ENCODE measurements around the gene CYP2W1.

The CYP2W1 gene

DNA sequence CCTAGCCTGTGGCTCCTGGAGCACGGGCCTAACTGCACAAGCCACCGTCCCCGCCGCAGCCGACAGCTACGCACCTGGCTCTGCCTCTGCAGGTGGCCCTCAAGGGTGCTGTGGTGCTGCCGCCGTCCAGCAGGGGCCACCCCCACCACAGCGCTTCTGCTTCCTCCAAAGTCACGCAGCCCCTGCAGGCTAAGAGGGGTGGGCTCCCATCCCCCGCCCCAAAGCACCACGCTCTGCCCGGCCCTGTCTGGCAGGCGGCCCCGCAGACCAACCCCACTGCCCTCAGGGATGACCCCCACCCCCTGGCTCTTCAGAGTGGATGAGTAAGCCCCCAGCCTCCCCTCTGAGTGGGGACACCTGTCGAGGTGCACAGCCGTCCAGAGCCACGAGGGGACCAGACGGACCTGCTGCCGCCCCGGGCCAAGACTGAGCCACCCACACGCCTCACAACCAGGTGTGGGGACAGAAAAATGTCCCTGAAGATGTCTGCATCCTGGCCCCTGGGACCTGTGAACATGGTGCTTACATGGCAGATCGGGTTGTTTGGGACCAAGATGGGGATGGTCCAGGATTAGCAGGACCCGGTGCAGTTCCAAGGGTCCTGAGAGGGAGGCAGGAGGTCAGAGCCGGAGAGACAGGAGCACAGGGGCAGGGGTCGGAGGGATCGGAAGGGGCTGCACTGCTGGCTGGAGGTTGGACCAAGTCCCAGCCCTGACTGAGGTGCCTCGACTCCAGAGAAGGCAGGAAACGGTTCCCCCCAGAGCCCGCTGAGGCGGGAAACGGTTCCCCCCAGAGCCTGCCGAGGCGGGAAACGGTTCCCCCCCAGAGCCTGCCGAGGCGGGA lies 19.5 kb upstream of the CYP2W1 start:
- no peak for DNase-seq (ENCODE audit: low read depth)

DNA sequence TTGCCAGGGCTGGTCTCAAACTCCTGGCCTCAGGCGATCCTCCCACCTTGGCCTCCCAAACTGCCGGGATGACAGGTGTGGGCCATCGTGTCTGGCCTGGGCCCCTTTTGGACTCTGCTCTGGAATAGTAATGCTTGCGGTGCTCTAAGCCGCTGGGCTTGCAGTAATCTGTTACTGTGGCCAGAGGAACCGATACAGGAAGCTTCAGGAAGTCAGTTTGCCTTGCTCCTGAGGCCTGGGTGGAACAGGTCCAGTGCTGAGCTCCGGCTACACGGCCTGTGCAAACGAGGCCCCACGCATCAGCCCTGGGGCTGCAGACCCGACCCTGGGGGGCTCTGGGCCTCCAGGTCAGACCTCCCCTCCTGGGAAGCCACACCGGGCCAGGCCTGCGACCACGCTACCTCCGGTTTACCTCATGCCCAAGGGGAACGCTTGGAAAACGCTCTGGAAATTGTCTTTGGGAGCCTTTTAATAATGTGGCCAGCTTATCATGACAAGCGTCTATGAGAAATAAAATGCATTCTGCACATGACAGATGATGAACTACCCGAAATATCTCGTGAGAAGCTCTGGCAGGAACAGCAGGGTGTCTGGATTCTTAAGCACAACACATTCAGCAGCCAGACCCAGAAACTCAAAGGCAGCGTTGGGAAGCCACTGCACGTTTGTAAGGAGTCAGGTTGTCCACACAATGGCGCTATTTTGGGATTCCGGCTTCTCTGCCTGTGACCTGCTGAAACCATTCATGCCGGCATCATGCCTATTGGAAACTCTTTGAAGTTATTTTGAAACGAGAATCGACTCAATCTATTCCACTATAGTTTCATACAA lies 18.4 kb upstream of the CYP2W1 start:
- no peak overlapping the region for H3K4me3 ChIP-seq (ENCODE audit: low read depth, low read length)
- DNase-seq (ENCODE audit: low read depth): no peak

More for the DNA sequence above, 19.5 kb upstream of the CYP2W1 start:
- H3K4me3 ChIP-seq (ENCODE audit: low read depth, low read length): no peak overlapping the region

DNA sequence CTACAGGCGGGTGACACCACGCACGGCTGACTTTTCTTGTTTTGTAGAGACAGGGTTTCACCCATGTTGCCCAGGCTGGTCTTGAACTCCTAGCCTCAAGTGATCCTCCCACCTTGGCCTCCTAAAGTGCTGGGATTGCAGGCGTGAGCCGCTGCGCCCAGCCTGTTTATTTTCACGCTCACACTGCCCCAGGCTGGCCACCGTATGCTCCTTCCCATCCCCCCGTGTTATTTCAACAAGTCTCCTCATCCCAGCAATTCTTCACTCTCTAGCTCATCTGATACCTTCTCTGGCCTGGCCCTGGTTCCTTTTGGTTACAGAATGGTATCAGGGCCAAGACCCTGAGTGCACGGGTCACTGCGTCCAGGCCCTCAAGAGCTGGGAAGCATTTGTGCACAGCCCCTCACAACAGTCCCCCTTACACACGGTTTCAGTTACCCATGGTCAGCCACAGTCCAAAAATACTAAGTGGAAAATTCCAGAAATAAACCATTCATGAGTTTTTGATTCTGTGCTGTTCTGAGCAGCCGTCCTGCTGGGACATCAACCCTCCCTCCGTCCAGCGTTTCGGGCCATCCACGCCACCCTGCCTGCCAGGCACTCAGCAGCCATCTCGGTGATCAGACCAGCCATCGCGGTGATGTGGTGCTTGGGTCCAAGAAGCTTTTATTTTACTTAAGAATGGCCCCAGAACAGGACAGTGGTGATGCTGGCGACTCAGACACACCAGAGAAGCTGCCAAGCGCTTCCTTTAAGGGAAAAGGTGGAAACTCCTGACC lies 16.5 kb upstream of the CYP2W1 start:
- no peak overlapping the region for H3K4me3 ChIP-seq (ENCODE audit: low read depth, low read length)
- DNase-seq (ENCODE audit: low read depth): no peak

DNA sequence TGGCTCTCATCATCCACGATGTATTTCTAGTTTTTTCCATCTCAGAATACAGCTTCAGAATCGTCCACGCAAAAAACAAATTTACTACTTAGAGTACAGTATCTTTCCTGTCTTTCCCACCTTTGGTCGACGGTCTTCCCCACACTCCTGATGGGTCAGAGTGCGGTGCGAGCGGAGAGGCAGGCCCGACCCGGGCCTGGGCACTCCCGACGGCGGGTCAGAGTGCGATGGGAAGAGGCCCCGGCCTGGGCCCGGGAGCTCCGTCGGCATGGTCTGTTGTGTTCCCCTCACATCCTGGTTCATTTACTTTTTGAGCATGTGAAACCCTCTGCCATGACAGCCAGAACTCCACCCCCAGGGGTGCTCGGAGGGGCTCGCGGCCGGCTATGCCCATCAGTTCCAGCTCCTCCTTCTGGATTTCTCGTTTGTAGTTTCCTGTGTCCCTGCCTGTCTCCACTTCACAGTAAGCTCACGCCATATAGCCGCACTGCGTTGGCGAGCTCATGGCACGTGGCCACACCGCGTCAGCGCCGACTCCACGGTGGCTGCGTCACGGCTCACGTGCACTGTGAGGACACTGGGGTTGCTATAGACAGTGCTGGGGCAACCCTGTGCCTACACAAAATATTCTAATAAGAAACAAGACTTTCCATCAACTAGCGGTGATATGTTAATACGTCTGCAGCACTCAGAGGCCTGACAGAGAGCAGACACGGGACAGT lies 15.5 kb upstream of the CYP2W1 start:
- DNase-seq (ENCODE audit: low read depth): no peak
- no peak overlapping the region for H3K4me3 ChIP-seq (ENCODE audit: low read depth, low read length)

DNA sequence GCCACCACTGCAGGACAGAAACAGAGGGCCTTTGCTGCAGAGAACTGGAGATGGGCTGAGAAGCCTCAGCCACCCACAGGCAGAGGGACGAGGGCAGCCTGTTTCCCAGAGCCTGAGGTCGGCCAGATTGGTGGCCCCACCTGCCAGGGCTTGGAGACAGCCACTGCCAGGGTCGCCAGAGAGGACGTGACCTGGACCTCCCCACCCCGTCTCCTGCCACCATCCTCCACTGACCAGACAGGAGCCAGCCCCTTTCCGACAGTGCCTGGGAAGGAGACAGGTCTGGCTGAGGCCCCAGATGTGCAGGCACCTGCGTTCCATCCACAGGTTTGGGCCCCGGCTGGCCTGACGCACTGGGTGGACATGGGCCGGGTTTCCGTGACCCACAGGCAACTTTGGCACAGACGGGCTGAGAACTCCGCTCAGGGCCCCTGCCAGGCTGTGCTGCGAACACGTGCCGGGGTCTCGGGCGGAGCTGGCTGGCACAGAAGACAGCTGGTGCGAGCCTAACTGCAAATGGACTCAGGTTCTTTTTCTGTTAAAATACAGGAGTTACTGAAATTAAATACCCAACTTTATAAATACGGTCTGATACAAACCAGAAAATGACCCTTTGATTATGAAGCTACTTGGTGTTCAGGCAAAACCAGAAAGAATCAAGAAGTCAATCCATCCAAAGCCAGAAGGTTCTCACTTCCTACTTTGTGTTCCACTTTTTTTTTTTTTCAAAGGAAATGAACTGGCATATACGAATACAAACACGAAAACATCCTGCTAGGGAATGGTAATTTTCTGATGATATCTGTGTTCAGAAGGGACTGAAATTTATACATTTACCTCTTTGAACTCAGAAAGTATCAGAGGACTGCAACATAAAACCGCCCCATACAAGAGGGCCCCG lies 14.5 kb upstream of the CYP2W1 start:
- DNase-seq (ENCODE audit: low read depth): no peak
- no peak overlapping the region for H3K4me3 ChIP-seq (ENCODE audit: low read depth, low read length)

DNA sequence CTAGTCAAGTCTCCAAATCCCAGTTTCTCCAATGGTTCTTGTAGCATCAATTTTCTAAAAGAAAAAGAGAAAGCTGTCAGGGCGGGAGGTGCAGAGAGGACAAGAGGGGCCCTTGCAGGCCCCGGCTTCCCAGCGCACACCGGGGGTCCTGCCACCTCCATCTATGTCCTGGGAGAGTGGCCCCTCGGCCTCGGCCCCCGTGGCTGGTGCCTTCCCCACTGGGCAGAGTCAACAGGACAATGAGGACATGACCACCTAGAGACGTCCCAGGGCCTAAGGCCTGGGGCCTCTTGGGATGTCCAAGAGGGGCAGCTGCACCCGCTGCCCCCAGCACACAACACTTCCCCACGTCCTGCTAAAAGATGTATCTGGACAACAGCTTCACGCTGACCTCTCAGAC lies 13.6 kb upstream of the CYP2W1 start:
- no peak overlapping the region for H3K4me3 ChIP-seq (ENCODE audit: low read depth, low read length)
- no peak for DNase-seq (ENCODE audit: low read depth)

DNA sequence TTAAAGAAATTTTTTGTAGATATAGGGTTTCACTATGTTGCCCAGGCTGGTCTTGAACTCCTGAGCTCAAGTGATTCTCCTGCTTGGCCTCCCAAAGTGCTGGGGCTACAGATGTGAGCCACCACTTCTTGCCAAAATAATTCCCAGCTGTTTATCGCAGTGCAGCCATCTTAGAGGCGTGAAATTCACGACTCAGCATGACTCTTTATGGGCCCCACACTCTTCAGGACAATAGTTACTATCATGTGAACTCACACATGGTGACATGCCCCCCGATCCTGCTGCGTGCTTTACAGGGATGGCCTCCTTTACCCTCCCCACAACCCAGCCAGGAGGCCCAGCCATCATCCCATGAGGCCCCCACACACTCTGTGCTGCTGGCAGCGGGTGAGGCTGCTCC lies 12.2 kb upstream of the CYP2W1 start:
- no peak overlapping the region for H3K4me3 ChIP-seq (ENCODE audit: low read depth, low read length)
- no peak for DNase-seq (ENCODE audit: low read depth)

DNA sequence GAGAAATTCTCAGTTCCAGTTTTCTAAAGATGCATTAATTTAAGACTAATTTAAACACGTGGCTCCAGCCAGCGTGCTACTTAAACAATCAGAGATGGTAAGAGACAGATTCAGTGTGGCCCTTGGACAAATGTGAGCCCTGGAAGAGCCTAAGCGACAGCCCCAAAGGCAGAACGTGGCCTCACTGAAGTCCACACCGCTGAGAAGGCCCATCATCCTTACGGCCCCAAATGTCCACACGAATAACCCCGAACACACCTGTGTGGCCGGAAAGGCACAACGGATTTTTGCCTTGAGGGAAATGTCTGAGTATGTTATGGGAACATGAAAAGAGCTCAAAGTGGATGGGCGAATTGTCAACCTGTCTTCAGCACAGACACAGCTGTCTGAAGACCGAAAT lies 10.9 kb upstream of the CYP2W1 start:
- no peak for DNase-seq (ENCODE audit: low read depth)
- H3K4me3 ChIP-seq (ENCODE audit: low read depth, low read length): no peak overlapping the region

DNA sequence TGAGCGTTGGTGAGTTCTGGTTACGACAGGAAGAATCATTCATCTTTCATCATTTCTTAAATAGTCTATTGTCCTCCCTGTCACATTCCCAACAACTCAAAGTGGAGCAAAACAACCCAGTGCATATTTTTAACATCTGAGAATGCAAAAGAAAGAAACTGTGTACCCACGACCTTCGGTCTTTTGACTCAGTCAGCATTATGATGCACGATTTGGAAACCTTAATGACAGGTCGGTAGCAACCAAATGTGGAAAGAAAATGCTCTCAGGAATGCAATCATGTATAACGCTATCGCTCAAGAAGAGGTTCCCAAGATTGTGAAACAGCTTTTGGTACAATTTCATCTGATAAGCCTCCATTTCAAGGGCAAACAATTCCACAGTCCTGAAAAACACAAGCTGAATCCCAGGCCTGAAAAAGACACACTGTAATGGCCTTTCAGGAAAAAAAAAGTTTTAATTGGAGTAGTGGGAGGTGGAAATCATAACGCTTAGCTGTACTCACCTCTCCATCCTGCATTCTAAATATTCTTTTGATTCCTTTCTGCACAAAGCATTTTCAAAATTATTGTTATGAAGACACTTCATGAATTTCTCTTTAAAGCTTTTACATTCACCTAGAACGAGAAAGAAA lies 10.2 kb upstream of the CYP2W1 start:
- no peak for DNase-seq (ENCODE audit: low read depth)
- no peak overlapping the region for H3K4me3 ChIP-seq (ENCODE audit: low read depth, low read length)

DNA sequence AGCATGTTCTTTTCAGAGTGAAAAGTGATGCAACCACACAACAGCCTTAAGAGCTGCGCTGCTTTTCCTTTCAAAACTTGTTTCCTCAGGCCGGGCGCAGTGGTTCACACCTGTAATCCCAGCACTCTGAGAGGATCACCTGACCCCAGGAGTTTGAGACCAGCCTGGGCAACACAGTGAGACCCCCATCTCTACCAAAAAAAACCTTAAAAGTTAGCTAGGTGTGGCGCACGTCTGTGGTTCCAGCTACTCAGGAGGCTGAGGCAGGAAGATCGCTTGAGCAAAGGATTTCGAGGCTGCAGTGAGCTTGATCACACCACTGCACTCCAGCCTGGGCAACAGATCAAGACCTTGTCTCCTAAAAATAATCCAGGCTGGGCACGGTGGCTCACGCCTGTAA lies 9.7 kb upstream of the CYP2W1 start:
- H3K4me3 ChIP-seq (ENCODE audit: low read depth, low read length): no peak overlapping the region
- no peak for DNase-seq (ENCODE audit: low read depth)

DNA sequence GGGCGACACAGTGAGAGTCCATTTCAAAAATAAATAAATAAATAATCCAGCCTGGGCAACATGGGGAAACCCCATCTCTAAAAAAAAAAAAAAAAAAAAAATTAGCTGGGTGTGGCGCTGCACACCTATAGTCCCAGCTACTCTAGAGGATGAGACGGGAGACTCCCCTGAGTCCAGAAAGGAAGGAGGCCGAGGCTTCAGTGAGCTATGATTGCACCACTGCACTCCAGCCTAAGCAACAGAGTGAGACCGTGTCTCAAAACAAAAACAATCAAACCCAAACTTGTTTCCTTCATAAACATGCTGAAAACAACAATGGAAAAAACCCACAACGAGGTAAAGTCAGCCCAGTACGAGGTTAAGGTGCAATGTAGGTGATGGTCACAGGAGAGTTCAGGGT lies 8.8 kb upstream of the CYP2W1 start:
- H3K4me3 ChIP-seq (ENCODE audit: low read depth, low read length): peak overlapping the region; percentile 97
- no peak for DNase-seq (ENCODE audit: low read depth)

DNA sequence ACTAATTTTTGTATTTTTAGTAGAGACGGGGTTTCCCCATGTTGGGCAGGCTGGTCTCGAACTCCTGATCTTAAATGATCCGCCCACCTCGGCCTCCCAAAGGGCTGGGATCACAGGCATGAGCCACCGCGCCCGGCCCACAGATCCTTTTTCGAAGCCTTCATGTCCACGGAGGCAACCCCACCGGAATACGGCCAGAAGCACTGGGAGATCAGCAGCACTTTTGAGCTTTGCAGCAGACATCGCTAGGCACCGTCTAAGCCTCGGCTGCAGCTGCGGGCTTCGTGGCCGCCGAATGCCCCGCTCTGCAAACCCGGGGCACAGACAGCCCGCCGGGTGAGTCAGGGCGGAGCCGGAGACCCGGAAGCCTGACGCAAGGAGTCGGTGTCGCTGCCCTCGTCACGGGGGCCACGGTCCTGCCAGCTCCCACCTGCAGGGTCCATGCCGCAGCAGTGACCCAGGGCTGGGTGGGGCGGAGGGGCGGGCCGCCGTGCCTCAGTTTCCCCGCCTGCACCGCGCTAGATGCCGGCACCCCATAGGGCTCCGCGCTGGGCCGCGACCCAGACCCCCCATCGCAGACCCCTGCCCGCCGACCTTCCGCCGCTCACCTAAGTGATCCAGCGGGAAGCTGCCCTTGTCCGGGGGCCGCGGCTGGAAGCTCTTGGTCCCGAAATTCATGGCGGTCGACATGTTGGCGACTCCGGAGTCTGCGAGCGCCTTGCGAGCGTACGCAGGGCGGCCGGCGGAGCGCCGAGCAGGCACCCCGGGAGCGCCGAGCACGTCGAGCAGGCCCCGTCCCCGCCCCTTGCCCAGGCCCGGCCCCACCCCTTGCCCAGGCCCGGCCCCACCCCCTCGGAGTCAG lies 7.9 kb upstream of the CYP2W1 start, which contains the start of gene COX19:
TSS of gene COX19 (minus strand) at position 730 of the 862 bp plus-strand sequence. CDS start at position 690, 40 bp downstream.
- DNase-seq (ENCODE audit: low read depth): peak; percentile 60
- peak within 1 kb of the TSS; percentile 97 for H3K4me3 ChIP-seq (ENCODE audit: low read depth, low read length)

DNA sequence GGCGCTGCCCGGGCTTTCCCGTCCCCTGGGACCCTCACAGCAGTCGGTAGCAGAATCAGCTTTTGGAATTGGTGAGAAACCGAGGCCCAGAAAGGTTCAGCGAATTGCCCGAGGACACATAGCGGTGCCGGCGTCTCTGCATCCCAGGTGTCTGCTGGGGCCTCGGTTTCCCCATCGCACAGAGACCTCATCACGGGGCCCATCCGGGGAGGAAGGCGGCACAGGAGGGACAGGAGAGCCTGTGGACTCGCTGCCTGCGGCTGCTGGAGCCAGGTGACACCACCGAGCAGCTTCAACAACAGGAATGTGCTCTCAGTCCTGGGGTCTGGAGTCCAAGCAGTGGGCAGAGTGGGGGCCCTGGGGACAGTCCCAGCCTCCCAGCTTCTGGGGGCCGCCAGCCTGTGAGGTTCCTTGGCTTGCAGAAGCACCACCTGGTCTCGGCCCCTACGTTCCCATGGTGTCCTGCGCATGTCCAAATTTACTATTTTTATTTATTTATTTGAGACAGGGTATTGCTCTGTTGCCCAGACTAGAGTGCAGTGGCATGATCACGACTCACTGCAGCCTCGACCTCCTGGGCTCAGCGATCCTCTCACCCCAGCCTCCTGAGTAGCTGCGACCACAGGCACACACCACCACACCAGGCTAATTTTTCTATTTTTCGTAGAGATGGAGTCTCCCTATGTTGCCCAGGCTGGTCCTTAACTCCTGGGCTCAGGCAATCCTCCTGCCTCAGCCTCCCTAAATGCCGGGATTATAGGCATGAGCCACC lies 7.1 kb upstream of the CYP2W1 start:
- no peak for DNase-seq (ENCODE audit: low read depth)
- peak overlapping the region; percentile 97 for H3K4me3 ChIP-seq (ENCODE audit: low read depth, low read length)

DNA sequence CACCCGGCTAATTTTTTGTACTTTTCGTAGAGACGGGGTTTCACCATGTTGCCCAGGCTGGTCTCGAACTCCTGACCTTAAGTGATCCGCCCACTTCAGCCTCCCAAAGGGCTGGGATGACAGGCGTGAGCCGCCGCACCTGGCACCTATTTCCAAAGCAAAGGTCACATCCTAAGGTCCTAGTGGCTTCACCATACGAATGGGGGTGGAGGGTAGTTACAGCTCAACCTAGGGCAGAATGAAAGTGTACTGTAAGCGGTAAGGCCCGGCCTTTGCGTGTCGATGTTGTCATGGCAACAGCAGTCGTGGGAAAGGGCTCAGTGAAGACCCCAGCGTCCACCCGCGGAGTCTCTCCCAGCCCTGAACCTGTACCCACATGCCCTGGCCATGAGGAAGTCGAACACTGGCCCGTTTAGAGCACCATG lies 6.1 kb upstream of the CYP2W1 start:
- DNase-seq (ENCODE audit: low read depth): no peak
- no peak overlapping the region for H3K4me3 ChIP-seq (ENCODE audit: low read depth, low read length)

DNA sequence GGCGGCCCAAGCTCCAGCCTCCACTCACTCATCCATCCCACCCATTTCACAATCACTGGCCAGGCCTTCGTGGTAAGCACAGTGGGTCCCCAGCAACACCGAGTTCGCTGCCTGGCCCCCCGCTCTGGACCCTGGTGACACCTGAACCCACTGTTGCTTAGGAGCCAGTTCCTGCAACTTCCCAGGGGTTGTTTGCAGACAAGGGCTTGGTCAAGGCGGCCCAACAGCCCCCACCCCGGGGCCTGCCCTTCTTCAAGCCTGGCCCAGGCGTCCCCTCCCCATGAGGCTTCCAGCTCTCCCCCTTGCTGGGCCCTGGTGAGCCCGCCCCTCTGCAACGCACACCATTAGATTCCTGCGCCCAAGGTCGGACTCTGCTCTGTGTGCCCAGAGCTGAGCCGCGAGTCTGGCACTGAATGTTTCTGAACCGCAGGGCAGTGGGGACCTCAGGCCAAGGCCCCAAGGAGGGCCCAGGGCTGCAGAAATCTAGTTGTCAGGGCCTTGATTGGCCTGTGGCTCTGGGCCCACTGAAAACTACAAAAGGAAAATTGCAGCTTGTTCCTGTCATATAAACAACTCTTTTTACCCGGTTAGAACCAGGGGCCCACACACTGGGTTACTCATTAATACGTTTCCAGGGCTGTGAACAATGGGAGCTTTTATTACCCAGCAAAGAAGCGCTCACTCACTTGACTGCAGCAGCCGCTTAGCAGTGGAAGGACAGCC lies 5.5 kb upstream of the CYP2W1 start:
- H3K4me3 ChIP-seq (ENCODE audit: low read depth, low read length): no peak overlapping the region
- DNase-seq (ENCODE audit: low read depth): no peak

DNA sequence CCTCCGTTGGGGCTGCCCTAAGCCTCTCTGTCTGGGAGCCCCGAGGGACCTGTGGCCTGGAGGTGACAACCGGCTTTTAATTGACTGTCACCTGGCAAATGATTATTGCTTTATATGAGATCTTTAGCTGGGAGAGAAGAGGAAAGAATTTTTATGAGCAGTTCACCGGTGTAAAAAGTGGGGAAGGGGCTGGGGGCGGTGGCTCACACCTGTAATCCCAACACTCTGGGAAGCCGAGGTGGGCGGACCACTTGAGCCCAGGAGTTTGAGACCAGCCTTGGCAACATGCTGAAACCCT lies 5.0 kb upstream of the CYP2W1 start:
- no peak overlapping the region for H3K4me3 ChIP-seq (ENCODE audit: low read depth, low read length)

More for the DNA sequence above, 5.0 kb upstream of the CYP2W1 start:
- DNase-seq (ENCODE audit: low read depth): no peak

All from skeletal muscle cell (primary cell).